Psoas muscle (tissue), 8 donors: Measurements from ENCODE around the gene KIF12. TPM values are rescaled to one million over a fixed set of nuclear protein-coding genes. Genes with fewer than 3 reads are reported as not detected.

Experiments
- ATAC-seq, 4 donors: fragments of 200-7000 bp; cut with Tn5 transposase; one replicate each; pipeline ENCODE4 v1.9.1; 2020; ENCODE audit warnings: moderate library complexity in 3 of 4, mild to moderate bottlenecking in 2 of 4
- DNase-seq, 2 donors: peaks; one replicate each; pipeline ENCODE4 v3.0.0-alpha.2; 2020
- H3K27ac ChIP-seq: fragments of 200-600 bp; one replicate; pipeline ENCODE4 v1.8.0; 2022
- H3K27me3 ChIP-seq, 3 donors: fragments of 200-600 bp in 1 of 3; one replicate each; pipeline versions ENCODE4 v1.6.1 to v1.8.0; 2013 to 2022; ENCODE audit warnings: low read length in 2 of 3, mild to moderate bottlenecking in 2 of 3, moderate library complexity in 1 of 3; ENCODE audit not compliant: insufficient read depth in 3 of 3
- H3K36me3 ChIP-seq, 2 donors: fragments of 200-600 bp in 1 of 2; one replicate each; pipeline versions ENCODE4 v1.6.1 to v1.8.0; 2013 to 2022; ENCODE audit warnings: low read depth in 1 of 2, mild to moderate bottlenecking in 1 of 2, moderate library complexity in 1 of 2; ENCODE audit not compliant: insufficient read depth in 1 of 2
- H3K4me1 ChIP-seq: fragments of 200-600 bp; one replicate; pipeline ENCODE4 v1.8.0; 2022
- H3K4me3 ChIP-seq: fragments of 200-600 bp; one replicate; pipeline ENCODE4 v1.8.0; 2022; ENCODE audit warnings: mild to moderate bottlenecking
- H3K9me3 ChIP-seq: fragments of 200-600 bp; one replicate; pipeline ENCODE4 v1.8.0; 2022
- WGBS, 3 donors: extraction: QIAGEN DNeasy Blood & Tissue Kit; methylation state at CpG; one replicate each; pipeline versions ENCODE4 v1.1.6 to v1.1.7; 2013; 5-methylcytosine and 5-hydroxymethylcytosine counted together
- intact Hi-C, 2 donors: fragments of 100-400 bp; cut with DNase I; formaldehyde crosslinking; loops; one replicate each; pipeline versions ENCODE4 v1.11.0 to v1.14.2; 2022
- polyA plus RNA-seq, 3 donors: library from polyadenylated mRNA; stranded (reverse); fragments of 200-250 nt; gene quantifications; one replicate each; pipeline ENCODE4 v1.2.3, GENCODE V29; 2013
- total RNA-seq, 4 donors: library from RNA; stranded (reverse); fragmentation: NEBNext Ultra II Directional in 2 of 4; extraction: Animal tissue kit (Norgen Biotek cat#: 25700) in 2 of 4; gene quantifications; one replicate each; pipeline versions ENCODE4 v1.2.1 to v1.2.4, GENCODE V29; 2021 to 2023
- TF ChIP-seq, protein P1 (sequence below): fragments of 200-600 bp; IDR thresholded peaks from one replicate; pipeline ENCODE4 v1.8.0; 2022; ENCODE audit warnings: antibody characterized with exemption
- donor health status: healthy with polysubstance abuse.
- donor health status: DM: no; HTN: no; CAD: no; lungs with moderate emphysema.
- donor health status: Bipolar disorder and iron deficiency.
- donor health status: healthy.
- donor health status: DM: yes; HTN: yes; CAD: no.
- donor health status: DM: no; HTN: no; CAD: no.
- donor health status: DM: no; HTN: no; CAD: no.
- donor health status: DM: yes; HTN: yes; CAD: no.

KIF12 gene
- total and polyA plus RNA-seq, 7 donors = 0.03 to 0.13 (median 0.04) TPM; not detected in 4

GRCh38 chr9:114096041-114096511 lies 3.0 kb downstream of the KIF12 start:
- intact Hi-C loops = no loop called here
- DNase-seq (no peak), ATAC-seq (no peak)
- no peaks in the 10 kb centered on the region for H3K36me3 ChIP-seq
- no peak overlapping the region for H3K27ac ChIP-seq
- H3K4me1 ChIP-seq = no peaks in the 10 kb centered on the region
- 85 to 89% (median 87%) methylated on average over 9 of the region's 9 CpGs for WGBS, 3 donors
- peaks cover 0 to 23% (median 2%) of the 10 kb centered on the region in 3 donors for H3K27me3 ChIP-seq
- TF ChIP-seq, protein P1, sequence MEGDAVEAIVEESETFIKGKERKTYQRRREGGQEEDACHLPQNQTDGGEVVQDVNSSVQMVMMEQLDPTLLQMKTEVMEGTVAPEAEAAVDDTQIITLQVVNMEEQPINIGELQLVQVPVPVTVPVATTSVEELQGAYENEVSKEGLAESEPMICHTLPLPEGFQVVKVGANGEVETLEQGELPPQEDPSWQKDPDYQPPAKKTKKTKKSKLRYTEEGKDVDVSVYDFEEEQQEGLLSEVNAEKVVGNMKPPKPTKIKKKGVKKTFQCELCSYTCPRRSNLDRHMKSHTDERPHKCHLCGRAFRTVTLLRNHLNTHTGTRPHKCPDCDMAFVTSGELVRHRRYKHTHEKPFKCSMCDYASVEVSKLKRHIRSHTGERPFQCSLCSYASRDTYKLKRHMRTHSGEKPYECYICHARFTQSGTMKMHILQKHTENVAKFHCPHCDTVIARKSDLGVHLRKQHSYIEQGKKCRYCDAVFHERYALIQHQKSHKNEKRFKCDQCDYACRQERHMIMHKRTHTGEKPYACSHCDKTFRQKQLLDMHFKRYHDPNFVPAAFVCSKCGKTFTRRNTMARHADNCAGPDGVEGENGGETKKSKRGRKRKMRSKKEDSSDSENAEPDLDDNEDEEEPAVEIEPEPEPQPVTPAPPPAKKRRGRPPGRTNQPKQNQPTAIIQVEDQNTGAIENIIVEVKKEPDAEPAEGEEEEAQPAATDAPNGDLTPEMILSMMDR = no peak
- H3K9me3 ChIP-seq = no peaks in the 10 kb centered on the region
- no peak overlapping the region for H3K4me3 ChIP-seq

GRCh38 chr9:114094971-114095370 lies 4.1 kb downstream of the KIF12 start:
- TF ChIP-seq, protein P1 = no peak
- ATAC-seq = no peak
- Histone ChIP-seq H3K9me3 (no peaks in the 10 kb centered on the region), H3K27ac (no peak overlapping the region), H3K4me3 (no peak overlapping the region), H3K36me3 (no peaks in the 10 kb centered on the region), H3K27me3 (peaks cover 0 to 23% (median 2%) of the 10 kb centered on the region in 3 donors), H3K4me1 (no peaks in the 10 kb centered on the region)
- DNase-seq = no peak
- intact Hi-C loops = no loop called here
- 96 to 98% (median 97%) methylated on average over 12 of the region's 12 CpGs for WGBS, 3 donors

DNA sequence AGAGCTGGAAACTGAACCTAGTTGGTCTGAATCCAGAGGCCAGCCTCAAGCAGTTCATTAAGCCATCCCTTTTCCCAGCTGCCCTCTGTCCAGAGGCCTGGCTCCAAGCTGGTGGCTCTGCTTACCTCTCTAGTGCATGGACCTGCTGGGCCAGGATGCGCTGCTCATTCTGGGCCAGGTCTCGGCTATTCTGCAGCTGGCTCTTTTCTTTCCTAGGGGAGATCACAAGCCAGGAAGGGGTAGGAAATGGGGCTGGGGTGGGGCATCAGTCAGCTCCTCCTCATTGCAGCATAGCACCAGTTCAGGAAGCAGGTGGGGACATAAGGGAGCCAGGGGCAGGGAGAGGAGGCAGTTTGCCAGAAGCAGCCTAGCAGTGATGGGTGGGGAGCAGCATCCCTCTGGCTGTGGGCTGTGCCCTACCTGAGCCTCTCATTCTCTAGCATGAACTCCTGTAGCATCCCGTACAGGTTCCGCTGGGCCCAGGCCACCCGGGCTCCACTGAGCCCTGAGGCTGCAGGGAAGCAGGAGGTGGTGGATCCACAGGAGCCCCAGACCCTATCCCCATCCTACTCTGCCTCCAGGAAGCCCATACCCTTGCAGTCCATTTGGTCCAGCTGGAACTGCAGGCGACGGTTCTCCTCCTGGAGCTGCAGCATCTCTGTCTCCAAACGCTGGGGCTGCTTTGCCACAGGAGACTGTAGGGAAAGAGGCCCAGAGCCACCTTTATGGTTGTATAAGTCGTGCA lies 5.2 kb downstream of the KIF12 start:
- Histone ChIP-seq H3K27me3 (peaks cover 0 to 20% (median 2%) of the 10 kb centered on the region in 3 donors), H3K27ac (no peak overlapping the region), H3K4me3 (no peak overlapping the region), H3K4me1 (no peaks in the 10 kb centered on the region), H3K36me3 (no peaks in the 10 kb centered on the region), H3K9me3 (no peaks in the 10 kb centered on the region)
- TF ChIP-seq, protein P1 = no peak
- no peak for ATAC-seq
- no peak for DNase-seq
- 89 to 92% (median 90%) methylated on average over 9 of the region's 9 CpGs for WGBS, 3 donors
- intact Hi-C loops = no loop called here

DNA sequence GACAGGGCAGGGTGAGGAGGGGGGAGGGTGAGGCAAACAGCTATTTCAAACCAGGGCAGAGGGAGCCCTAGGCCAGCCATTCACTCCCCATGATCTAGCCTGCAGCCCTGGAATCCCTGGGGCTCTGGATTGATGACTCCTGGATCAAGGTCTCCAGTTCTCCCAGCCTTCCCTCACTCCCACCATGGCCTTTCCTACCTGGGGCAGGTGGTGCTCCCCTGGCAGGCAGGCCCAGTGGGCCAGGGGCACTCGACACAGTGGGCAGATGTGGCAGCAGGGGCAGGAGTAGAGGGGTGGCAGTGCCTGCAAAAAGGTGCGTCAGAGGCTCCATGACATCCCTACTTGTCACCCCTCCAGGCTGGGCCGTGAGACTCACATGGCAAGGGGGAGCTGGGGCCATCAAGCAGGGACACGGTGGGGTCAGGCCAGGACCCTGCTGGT lies 6.0 kb downstream of the KIF12 start:
- ATAC-seq = no peak
- H3K4me1 ChIP-seq = no peaks in the 10 kb centered on the region
- DNase-seq = no peak
- H3K4me3 ChIP-seq = no peak overlapping the region
- no peak overlapping the region for H3K27ac ChIP-seq
- peaks cover 0 to 16% (median 0%) of the 10 kb centered on the region in 3 donors for H3K27me3 ChIP-seq
- TF ChIP-seq, protein P1 = no peak
- no peaks in the 10 kb centered on the region for H3K9me3 ChIP-seq
- intact Hi-C loops = no loop called here
- H3K36me3 ChIP-seq = no peaks in the 10 kb centered on the region
- 80 to 94% (median 81%) methylated on average over 4 of the region's 4 CpGs for WGBS, 3 donors
